GM18873 (cell line): ENCODE results near the gene RAPGEFL1.
"Not testable (repeated sequence)": the region's sequence is repeated elsewhere in the genome, so short reads cannot be mapped to it uniquely, and the experiment has no call there.

ENCODE experiments used
- ATAC-seq: cut with Tn5 transposase; IDR thresholded peaks from one replicate; pipeline ENCODE4 v1.9.1; 2021; ENCODE audit warnings: mild to moderate bottlenecking, moderate library complexity, moderate number of reproducible peaks; ENCODE audit not compliant: unreplicated experiment, low FRiP score

RAPGEFL1 gene

GRCh38 chr17:40173778-40174135, 3.5 kb upstream of the RAPGEFL1 start:
- no peak for ATAC-seq

GRCh38 chr17:40174514-40174913, 2.8 kb upstream of the RAPGEFL1 start:
- ATAC-seq: no peak

DNA sequence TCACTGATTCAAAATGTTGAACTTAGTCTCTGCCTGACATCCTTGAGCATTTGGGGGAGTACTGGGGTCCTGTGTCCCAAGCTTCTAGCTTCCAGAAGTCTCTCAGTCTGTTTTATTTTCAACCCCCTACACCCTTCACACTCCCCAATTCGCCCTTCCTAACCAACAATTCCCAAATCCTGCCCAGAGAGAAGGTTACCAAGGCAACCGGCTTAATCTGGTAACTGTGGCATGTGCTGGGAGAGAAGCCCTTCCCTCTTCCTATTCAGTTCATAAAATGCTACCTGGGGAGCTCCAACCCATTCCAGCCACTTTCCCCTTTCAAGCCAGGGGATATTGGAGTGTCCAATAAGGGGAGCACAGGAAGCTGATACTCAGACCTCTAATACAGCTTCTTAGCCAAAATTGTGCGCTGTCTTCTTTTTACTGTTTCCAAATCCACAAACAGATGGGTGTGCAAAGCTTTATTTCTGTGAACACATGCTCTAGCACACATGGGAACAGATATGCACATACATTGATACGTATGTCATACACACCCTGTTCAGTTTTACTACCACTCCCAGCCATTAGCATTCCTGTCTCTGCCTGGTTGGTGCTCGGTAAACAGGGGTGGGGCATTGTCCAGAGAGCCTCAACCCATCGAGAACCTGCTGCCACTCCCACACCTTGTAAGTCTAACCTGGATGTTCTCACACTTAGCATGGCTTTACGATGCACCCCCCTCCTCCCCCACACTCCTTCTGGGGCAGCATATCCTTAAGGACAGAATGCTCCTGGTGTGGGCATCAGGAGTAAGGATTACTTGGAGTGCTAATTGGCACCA, 1.1 kb upstream of the RAPGEFL1 start:
- no peak for ATAC-seq

GRCh38 chr17:40176754-40177110, 538 bp upstream of the RAPGEFL1 start:
- no peak for ATAC-seq

DNA sequence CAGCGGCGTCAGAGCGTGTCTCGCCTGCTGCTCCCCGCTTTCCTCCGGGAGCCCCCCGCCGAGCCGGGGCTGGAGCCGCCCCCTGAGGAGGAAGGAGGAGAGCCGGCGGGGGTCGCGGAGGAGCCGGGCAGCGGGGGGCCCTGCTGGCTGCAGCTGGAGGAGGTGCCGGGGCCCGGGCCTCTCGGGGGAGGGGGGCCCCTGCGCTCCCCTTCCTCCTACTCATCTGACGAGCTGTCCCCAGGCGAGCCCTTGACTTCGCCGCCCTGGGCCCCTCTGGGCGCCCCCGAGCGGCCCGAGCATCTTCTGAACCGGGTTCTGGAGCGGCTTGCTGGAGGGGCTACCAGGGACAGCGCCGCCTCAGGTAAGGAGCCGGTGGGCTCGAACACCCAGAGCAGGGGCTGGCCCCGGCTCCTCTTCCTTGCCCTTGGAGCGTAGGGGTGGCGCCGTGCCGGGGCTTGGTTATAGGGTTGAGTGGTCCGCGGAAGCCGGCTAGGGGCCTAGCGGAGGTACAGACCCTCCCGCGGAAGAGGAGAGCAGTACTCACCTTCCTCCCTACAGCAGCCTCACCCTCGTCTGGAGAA, 841 bp downstream of the RAPGEFL1 start:
- ATAC-seq: no peak

- no peak for ATAC-seq
These were observed 1.4 kb downstream of the RAPGEFL1 start for GRCh38 chr17:40178660-40179059.

DNA sequence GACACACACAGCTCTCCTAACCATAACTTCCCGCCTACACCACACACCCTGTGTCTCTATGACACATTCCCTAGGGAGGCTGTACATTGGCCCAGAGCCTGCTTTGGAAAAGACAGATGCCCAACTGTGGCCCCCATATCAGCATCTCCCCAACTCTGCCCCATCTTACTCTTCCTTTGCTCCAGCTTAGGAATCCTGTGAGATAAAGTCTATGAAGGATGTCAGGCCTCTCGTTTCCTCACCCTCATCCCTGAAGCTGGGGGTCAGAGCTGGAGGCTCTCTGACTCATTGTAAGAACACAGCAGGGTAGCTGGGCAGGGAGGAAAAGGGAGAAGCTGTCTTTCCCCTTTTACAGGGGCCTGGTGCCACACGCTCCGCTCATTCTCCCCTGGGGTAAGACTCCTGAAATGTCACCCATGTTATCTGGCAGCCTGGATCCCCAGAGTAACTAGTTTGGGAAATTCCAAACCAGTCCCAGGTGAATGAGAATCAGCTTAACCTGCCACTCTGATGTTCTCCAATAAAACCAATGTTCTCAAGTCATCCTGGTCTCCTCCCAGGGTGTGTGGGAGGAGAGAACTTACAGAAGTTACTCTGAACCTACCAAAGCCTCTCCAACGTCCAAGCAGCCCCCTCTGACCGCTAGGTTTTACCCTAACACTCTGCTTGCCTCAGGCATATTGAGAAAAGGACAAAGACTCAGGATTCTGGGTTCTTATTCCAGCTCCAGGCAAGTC, 2.8 kb downstream of the RAPGEFL1 start:
- no peak for ATAC-seq

- no peak for ATAC-seq
These were observed 3.4 kb downstream of the RAPGEFL1 start for GRCh38 chr17:40180694-40181093.

DNA sequence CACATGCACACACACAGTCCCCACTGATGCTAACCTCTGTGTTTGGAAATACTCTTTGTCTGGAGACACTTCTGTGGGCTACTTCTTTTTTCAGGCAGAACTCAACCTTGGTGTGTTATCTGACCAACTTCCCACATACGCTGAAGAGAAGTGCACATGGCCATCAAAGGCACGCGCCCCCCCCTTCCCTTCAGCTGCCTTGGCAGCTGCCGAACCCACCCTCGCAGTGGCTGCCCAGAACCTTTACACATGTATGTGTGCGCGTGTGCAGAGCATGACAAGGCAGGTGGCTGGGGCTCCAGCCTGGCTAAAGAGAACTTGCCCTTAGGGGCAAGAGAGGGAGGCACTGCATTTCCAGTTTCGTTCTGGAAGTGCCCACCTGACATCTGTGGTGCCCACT, 3.9 kb downstream of the RAPGEFL1 start:
- ATAC-seq: no peak

DNA sequence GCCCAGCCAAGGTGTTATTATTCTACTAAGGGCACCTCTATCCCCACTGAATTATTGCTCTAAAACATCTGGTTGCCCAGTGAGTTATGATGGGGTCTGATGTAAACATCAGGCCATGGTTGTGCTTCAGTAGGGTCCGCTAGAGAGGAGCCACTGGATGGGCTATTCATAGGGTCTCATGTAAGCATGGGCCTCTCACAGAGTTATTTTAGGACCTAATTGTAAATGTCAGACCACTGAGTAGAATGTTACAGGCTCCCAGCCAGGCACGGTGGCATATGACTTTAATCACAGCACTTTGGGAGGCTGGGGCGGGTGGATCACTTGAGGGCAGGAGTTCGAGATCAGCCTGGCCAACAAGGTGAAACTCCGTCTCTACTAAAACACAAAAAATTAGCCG, 5.3 kb downstream of the RAPGEFL1 start:
- no peak for ATAC-seq

DNA sequence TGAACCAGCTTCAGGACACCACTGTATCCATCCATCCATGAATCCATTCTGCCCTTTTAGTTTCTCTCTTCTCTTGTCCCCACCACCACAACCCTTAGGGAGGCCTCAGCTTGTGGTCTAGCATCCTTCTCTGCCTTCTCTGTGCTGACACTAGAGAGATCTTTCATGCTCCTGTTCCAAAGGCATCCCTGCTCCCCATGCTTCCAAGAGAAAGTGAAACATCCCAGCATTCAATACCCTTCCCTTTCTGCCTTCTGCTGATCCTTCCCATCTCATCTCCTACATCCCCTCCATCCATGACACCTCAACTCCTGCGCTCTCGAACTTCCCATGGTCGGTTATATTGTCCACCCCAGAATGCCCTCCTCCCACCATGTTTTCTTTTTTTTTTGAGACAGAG, 10.0 kb downstream of the RAPGEFL1 start:
- no peak for ATAC-seq

- no peak for ATAC-seq
These were observed 11.4 kb downstream of the RAPGEFL1 start for GRCh38 chr17:40188694-40189093.

- no peak for ATAC-seq
These were observed 13.1 kb downstream of the RAPGEFL1 start for GRCh38 chr17:40190197-40191021.

DNA sequence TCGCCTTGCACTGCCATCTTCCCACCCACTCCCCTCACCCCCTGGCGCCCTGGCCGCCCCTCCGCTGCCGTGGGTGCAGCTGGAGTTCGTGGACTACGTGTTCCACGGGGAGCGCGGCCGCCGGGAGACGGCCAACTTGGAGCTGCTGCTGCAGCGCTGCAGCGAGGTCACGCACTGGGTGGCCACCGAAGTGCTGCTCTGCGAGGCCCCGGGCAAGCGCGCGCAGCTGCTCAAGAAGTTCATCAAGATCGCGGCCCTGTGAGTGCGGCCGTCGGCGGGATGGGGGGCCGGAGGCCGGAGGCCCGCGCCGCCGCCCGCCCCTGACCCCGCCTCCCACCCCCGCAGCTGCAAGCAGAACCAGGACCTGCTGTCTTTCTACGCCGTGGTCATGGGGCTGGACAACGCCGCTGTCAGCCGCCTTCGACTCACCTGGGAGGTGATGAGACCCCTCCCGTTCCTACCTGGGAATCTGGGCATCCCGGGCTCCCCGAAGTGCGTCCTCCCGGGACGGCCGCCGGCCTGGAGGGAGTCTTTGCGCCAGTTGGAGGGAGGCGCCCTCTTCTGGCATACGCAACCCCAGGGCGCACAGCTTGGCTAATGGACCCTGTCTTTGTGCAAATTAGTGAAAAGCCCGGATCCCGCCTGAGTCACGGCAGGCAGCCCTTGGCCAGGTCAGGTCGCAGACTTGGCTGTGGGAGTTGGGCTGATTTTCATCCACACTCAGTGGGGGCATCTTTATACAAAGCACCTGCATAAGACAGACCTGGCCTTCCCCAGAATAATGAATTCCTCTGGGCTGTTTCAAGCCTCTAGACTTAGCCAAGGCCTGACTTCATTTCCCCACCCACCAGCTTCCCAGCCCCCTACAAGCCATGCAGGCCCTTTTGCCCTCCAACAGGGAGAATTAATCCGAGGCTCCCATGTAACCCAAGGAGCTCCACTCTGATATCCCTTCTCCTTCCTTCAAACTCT, 14.3 kb downstream of the RAPGEFL1 start:
- peak; percentile 52 for ATAC-seq

DNA sequence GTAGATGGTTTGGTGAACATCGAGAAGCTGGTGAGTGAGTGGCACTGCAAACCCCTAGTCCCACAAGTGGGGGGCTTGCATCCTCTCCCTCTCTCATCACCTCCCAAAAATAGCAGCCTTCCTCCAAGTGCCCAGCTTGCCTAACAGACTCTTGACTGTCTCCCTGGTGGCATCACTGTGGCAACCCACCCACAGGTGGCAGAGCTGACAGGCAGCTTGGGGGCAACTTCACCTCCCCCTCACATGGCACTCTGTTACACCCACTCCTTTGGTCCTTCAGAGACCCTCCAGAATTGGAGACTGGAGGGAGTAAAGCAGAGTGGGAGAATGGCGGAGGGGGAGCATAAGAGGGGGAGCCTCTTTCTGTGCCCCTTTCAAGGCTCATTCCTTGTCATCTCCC, 15.7 kb downstream of the RAPGEFL1 start:
- ATAC-seq: no peak

DNA sequence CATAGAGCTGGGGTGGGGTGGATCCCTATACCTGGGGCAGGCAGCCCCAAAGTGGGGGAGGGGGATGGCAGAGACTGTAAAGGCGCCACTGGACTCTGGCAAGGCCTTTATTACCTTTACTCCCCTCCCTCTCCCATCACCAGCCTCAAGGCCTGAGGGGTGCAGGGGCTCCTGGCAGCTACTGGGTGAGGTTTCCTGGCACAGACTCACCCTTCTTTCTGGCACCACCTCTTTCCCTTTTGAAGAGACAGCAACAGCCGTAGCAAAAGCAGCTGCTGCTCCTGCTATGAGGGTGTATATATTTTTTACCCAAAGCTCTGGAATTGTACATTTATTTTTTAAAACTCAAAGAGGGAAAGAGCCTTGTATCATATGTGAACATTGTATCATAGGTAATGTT, 17.6 kb downstream of the RAPGEFL1 start:
- no peak for ATAC-seq

DNA sequence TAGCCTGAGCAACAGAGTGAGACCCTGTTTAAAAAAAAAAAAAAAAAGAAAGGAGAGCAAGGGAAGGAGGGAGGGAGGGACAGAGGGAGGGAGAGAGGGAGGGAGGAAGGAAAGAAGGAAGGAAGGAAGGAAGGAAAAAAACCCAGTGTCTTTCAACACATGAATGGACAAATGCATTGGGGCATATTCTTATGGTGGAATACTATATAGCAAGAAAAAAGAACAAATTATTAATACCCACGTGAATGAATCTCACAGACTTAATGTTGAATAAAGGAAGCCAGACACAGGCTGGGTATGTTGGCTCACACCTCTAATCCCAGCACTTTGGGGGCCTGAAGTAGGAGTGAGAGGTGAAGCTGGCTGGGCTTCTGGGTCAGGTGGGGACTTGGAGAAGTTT, 20.3 kb downstream of the RAPGEFL1 start:
- no peak for ATAC-seq

DNA sequence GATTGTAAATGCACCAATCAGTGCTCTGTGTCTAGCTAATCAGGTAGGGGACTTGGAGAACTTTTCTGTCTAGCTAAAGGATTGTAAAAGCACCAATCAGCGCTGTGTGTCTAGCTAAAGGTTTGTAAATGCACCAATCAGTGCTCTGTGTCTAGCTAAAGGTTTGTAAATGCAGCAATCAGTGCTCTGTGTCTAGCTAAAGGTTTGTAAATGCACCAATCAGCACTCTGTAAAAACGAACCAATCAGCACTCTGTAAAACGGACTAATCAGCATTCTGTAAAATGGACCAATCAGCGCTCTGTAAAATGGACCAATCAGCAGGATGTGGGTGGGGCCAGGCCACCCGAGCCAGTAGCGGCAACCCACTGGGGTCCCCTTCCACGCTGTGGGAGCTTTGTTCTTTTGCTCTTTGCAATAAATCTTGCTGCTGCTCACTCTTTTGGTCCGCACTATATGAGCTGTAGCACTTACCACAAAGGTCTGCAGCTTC, 20.7 kb downstream of the RAPGEFL1 start:
- ATAC-seq: not testable (repeated sequence)

GRCh38 chr17:40198576-40198975, 21.3 kb downstream of the RAPGEFL1 start:
- ATAC-seq: no peak

- ATAC-seq: no peak
These were observed 25.9 kb downstream of the RAPGEFL1 start for GRCh38 chr17:40203131-40203530.
